Measurements from ENCODE around the gene GRIP1. TPM values are rescaled to one million over a fixed set of nuclear protein-coding genes. Genes with fewer than 3 reads are reported as not detected.

GRIP1 gene
- total and polyA plus RNA-seq, 2 donors (not counting 3 experiments of a cell fraction or from before 2014, with no cell fraction given), result 0.04 to 0.69 TPM

DNA sequence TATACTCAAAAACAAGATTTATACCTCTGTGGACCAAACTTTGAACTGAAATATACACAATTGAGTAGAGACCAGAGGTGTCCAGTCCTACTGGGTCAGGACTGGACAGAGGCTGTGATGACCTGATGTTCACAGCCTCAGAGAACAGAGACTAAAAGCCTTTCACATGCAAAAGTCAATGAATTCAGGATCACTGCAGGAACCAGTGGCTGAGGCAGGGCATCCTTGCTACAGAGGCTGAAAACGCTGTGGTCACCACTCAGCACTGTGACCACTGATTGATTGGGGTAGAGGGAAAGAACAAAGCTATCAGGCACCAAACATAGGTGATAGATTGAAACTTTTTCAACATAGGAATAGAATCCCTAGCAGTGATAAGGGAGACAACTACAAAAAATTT, 25.1 kb downstream of the GRIP1 start:
- no peak for TF ChIP-seq EZH2 (IDR thresholded peaks at IDR 0.05; ENCODE audit: borderline replicate concordance, low read depth, low read length, severe bottlenecking)
- TF ChIP-seq JUN (IDR thresholded peaks at IDR 0.05; ENCODE audit: borderline replicate concordance, insufficient read depth, insufficient read length, low read depth), result no peak
- no peak for TF ChIP-seq POLR2AphosphoS5 (IDR thresholded peaks at IDR 0.05; ENCODE audit: insufficient read depth, low read depth, low read length)
- no peak for TF ChIP-seq FOS (IDR thresholded peaks at IDR 0.05; ENCODE audit: borderline replicate concordance, insufficient read depth, low read length)
- TF ChIP-seq MYC (IDR thresholded peaks at IDR 0.05; ENCODE audit: low read depth, low read length), result no peak
- TF ChIP-seq GATA2 (IDR thresholded peaks at IDR 0.05; ENCODE audit: insufficient read depth, insufficient read length, low read depth, low read length), result no peak
- TF ChIP-seq, protein P1, sequence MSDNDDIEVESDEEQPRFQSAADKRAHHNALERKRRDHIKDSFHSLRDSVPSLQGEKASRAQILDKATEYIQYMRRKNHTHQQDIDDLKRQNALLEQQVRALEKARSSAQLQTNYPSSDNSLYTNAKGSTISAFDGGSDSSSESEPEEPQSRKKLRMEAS (IDR thresholded peaks at IDR 0.05; ENCODE audit: insufficient read depth, insufficient read length), result no peak
- no peak for TF ChIP-seq POLR2A (IDR thresholded peaks at IDR 0.05; ENCODE audit: low read depth, low read length)
- no peak for TF ChIP-seq CTCF (IDR thresholded peaks at IDR 0.05; ENCODE audit: extremely low read depth in 1 of 2, insufficient read depth in 1 of 2, low read depth in 1 of 2, low read length in 2 of 2)
- ChIA-PET CTCF (interaction anchor here (0.7 kb wide), 1 partner anchor 15 kb away, joined by 3 read pairs; no protein-coding TSS in a partner anchor), POLR2A (no interaction called here)
- no peaks in the 10 kb centered on the region for H3K79me2 ChIP-seq (ENCODE audit: control insufficient read depth, insufficient read depth, low read length)
- H3K9me3 ChIP-seq (replicated peaks; ENCODE audit: control insufficient read depth, insufficient read depth, low read length), result no peaks in the 10 kb centered on the region
- H2AFZ ChIP-seq (ENCODE audit: low read depth, low read length), result no peak overlapping the region
- no peaks in the 10 kb centered on the region for H4K20me1 ChIP-seq (replicated peaks; ENCODE audit: control insufficient read depth, extremely low read depth, insufficient read depth, low read length)
- intact Hi-C loops (cut with micrococcal nuclease) (no loop called here), dilution Hi-C loops (cut with MboI; ENCODE audit: extremely low pct_ligation_motif_present, low sequenced_read_pairs) (no loop called here)
- H3K4me2 ChIP-seq (ENCODE audit: insufficient read depth, low read length), result no peak overlapping the region
- no peak overlapping the region for H3K9ac ChIP-seq (replicated peaks; ENCODE audit: extremely low read depth, insufficient read depth, low read length)
- no peak overlapping the region for H3K27ac ChIP-seq (ENCODE audit: insufficient read depth, low read depth, low read length)
- DNase-seq (ENCODE audit: low read depth, low spot score), result no peak
- no peaks in the 10 kb centered on the region for H3K4me1 ChIP-seq (ENCODE audit: control insufficient read depth, extremely low read depth, insufficient read depth, low read length)
- H3K4me3 ChIP-seq (replicated peaks in 1 of 3; ENCODE audit: insufficient read depth in 1 of 3, low read depth in 1 of 3, low read length in 3 of 3), result no peak overlapping the region
- BruUV-seq (replicated peaks), result no TSS peak
- no peaks in the 10 kb centered on the region for H3K9me1 ChIP-seq (replicated peaks; ENCODE audit: control insufficient read depth, extremely low read depth, insufficient read depth, low read length)
- no peaks in the 10 kb centered on the region for H3K36me3 ChIP-seq (ENCODE audit: control insufficient read depth in 2 of 2, extremely low read depth in 1 of 2, insufficient read depth in 2 of 2, low read length in 2 of 2)
- FAIRE-seq, result no peak
- peaks cover 3 to 6% of the 10 kb centered on the region in 2 experiments for H3K27me3 ChIP-seq (ENCODE audit: control insufficient read depth in 2 of 2, insufficient read depth in 2 of 2, low read length in 2 of 2)

All from endothelial cell of umbilical vein (primary cell).